A204.1 (cell line): Measurements from ENCODE around the gene GSTA1.
"Not testable (repeated sequence)": the region's sequence is repeated elsewhere in the genome, so short reads cannot be mapped to it uniquely, and the experiment has no call there.

Source experiments
- FAIRE-seq: peaks from 2 replicates; lab custom pipeline; 2012; peaks lifted over from hg19 to GRCh38; lab: Jason Lieb, UNC

The GSTA1 gene

DNA sequence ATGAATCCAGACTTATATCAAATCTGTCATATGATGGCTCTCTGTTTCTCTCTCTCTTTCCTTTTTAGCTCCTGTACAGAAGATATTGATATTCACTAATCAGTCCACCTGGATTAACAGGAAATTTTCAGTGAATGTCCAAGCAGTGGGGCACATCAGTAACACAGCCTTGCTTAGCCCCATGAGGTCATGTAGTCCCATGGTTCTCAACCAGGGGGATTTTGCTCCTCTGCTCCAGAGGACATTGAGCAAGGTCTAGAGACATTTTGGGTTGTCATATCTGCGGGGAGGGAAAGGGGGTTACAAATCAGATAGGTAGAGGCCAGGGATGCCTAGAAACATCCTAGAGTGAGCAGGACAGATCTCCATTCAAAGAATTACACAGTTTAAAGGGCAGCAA lies 810 bp downstream of the GSTA1 start:
- no peak for FAIRE-seq

DNA sequence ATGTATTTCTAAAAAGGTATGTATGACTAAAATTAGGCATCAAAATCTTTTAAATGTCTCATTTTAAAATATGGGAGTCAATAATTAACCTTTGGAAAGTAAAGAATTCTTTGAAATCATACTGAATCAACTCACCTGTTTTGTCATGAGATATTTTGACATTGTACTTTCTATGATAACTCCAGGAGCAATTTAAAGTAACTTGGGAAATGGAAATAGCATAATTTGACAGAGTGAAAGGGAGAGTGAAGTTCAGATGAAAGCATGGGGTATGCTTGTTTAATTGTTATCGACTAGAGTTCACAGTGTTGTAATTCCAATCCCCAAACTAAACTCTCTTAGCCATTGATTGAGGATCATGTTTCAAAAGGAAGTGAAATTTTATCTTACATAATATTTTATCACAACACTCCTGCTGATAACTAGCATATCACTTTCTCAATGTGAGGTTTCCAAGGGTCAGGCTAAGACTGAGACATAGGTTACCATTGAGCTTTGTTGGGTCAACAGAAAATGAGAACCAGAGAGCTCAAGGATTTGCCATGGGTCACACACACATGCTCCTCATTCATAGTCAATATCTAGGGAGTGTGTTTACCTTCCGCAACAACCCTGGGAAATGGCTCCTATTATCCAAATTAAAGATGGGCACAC lies 2.3 kb downstream of the GSTA1 start:
- FAIRE-seq, result no peak

DNA sequence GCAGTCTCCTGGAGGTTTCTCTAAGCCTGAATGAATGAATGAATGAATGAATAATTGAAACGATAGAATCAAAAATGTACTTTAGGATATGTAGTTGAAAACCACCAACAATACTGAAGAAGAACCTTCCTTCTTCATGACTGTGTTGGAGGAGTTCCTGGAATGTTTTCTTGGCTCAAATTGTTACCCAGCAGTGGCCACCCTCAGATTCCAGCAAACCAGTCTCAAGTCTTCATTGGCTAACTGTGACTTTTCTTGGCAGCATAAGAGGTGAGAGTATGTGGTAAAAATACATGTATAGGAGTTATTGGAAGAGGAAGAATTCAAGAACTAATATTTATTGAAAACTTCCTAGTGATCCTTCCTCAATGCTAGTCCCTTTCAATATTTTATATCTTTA lies 4.3 kb downstream of the GSTA1 start:
- FAIRE-seq, result not testable (repeated sequence)

DNA sequence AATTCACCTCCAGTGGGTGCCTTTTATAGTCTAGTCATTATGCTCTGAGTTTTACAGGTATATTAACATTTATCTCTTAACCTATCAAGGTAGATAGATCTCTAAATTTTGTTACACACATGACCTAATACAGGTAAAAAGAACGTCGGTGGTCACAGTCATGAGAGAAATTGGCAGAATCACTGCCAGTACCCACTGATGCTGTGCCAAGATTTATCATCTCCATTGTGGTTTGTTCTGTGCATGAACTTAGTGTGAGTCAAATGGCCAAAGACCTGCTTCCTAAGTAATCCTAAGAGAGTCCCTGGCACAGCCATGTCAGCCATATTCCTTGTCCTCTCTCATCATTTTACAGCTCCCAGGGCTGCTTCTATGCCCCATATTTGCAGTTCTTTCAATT lies 9.2 kb downstream of the GSTA1 start:
- FAIRE-seq, result not testable (repeated sequence)

DNA sequence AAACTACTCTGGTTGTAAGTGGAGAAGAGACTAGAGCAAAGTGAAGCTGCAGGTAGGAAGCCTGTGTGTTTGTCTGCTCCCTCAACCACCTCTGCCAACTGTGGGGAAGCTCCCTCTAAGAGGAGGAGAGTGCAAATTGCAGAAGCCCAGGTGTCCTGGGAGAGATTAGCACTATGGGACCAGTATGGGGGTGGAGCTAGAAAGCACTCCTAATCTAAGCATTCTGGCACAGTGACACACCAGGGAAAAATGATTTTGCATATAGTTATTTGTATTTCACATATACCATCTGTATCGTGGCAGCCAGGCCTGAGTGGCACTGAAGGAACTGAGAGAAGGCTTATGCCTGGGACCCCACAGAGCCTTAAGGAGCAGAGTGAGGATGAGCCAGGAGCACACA lies 12.8 kb downstream of the GSTA1 start:
- no peak for FAIRE-seq

DNA sequence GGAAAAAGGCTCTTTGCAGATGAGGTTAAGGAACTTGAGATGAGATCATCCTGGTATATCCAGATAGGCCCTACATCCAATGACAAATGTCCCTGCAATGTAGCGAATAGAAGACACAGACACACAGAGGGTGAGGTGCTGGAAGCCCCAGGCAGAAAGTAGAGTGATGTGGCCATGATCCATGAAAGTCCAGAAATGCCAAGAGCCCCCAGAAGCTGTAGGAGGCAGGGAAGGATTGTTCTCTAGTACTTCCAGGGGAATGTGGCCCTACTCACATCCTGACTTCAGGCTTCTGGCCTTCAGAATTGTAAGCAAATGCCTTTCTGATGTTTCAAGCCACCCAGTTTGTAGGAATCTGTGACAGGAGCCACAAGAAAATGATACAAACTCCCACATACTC lies 14.0 kb downstream of the GSTA1 start:
- FAIRE-seq, result not testable (repeated sequence)

DNA sequence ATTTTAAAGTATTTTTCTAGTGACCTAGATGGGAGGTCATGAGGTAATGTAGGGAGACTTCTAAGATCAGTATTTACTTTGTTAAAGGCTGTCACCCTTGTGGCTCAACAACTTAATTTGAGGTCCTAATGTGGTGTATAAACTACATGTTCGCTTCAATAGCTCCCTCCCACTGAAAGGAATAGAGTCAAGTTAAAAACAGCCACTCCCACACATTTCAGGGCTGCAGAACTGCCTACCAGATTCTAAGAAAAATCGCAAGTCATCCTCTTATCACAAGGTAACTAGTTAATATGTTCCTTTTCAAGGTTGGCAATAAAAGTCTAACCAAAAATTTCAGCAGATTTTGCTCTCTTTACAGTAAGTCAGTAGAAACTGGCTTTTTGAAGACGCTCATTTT lies 15.1 kb downstream of the GSTA1 start:
- FAIRE-seq, result no peak

DNA sequence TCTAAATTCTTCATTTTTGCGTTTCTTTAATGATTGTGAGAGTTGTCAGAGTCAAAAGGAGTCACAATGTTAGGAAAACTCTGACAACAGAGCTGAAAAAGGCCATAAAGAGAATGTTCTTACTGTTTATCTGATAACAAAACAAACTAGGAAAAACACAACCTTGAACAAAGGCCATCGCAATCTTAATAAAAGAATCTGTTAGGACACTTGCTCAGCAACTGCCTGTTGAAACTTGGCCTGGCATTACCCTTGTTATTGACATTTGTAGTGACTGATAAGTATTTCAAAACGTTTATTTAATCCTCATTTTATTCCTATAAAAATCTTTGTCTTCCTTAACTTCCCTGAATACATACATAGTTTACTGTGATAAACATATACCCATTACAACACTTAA lies 15.7 kb downstream of the GSTA1 start:
- no peak for FAIRE-seq

DNA sequence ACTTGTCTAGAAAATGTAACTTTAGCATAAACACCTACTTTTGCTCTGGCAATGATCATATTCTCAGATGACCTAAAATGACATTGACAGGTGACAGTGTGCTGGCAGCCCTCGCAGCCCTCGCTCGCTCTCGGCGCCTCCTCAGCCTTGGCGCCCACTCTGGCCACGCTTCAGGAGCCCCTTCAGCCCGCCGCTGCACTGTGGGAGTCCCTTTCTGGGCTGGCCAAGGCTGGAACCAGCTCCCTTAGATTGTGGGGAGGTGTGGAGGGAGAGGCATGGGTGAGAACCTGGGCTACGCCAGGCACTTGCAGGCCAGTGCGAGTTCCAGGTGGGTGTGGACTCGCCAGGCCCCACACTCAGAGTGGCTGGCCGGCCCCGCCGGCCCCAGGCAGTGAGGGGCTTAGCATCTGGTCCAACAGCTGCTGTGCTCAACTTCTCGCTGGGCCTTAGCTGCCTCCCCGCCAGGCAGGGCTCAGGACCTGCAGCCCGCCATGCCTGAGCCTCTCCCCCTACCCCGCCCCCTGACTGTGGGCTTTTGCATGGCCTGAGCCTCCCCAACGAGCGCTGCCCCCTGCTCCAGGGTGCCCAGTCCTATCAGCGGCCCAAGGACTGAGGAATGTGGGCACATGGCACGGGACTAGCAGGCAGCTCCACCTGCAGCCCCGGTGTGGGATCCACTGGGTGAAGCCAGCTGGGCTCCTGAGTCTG lies 17.2 kb downstream of the GSTA1 start:
- no peak for FAIRE-seq

DNA sequence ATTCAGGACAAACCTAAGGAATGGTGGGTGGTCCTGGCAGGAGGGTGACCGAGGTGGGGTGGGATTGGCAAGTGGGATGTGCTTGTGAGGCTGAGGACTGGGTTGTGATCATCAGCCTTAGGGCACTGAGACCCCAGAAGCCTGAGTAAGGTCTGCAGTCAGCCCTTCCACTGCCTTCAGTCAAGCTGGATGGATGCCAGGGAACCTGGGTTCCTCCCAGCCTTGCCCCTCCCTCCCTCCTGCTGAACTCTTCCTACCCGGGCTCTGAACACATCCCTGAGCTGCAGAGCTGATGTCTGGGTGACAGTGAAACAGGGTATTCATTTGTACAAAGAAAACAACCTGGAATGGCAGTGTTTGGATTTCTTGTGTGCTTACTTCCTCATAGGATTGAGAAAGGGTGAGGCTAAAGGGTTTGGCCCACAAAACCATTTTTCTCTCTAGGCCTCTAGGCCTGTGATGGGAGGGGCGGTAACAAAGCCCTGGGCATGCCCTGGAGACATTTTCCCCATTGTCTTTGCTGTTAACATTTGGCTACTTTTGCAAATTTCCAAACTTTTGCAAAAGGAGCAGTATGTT lies 20.8 kb downstream of the GSTA1 start:
- not testable (repeated sequence) for FAIRE-seq

DNA sequence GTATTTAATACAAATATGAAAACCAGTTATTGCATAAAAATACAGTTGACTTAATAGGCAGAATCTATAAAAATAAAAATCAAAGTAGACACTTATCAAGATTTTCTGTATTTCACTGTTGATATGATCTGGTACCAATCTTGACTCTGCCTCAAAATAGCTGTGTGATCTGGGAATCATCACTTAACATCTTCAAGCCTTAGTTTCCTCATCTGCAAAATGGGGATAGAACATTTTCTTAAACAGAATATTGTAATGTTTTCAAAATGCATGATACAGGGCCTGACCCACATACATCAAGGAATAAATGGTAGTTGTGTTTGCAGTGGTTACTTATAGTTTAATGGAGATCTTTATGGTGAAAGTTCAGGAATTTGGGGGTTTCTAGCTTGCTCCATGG lies 21.4 kb downstream of the GSTA1 start:
- not testable (repeated sequence) for FAIRE-seq

DNA sequence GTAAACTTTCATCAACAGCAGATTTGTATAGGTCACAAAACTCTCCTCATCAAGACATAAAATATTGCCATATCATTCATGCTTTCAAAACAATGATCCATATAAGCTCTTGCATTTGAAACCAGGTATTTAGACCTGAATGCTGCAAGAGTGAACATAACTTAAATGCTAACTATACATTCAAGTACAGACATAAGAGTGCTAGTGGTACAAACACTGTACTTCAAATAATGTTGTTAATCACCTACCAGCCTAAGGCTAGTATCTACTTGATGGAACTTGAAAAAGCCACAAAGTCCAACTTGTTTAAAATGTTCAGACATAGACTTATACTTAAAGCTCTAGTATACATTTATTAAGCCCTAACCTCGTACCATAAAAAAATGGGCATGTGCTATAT lies 24.4 kb downstream of the GSTA1 start:
- no peak for FAIRE-seq

DNA sequence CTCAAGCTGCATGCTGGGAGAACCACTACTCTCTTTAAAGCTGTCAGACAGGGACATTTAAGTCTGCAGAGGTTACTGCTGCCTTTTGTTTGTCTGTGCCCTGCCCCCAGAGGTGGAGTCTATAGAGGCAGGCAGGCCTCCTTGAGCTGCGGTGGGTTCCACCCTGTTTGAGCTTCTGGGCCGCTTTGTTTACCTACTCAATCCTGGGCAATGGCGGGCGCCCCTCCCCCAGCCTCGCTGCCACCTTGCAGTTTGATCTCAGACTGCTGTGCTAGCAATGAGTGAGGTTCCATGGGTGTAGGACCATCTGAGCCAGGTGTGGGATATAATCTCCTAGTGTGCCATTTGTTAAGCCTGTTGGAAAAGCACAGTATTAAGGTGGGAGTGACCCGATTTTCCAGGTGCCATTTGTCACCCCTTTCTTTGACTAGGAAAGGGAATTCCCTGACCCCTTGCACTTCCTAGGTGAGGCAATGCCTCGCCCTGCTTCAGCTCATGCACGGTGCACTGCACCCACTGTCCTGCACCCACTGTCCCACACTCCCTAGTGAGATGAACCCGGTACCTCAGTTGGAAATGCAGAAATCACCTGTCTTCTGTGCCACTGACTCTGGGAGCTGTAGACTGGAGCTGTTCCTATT lies 26.8 kb downstream of the GSTA1 start:
- not testable (repeated sequence) for FAIRE-seq

DNA sequence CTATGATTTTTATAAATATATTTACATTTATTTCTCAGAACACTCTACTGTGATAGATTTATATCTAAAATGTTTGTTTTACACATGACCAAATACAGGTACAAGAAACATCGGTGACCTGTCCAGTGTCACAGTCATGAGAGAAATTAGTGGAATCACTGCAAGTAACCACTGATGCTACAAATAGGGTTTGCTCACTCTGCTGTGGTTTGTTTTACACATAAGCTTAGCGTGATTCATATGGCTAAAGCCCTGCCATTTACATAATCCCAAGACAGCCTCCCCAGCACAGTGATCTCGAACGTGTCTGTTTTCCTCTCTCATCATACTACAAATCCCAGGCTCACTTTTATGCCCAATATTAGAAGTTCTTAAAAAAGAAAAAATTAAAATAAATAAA lies 34.2 kb downstream of the GSTA1 start:
- FAIRE-seq, result not testable (repeated sequence)

DNA sequence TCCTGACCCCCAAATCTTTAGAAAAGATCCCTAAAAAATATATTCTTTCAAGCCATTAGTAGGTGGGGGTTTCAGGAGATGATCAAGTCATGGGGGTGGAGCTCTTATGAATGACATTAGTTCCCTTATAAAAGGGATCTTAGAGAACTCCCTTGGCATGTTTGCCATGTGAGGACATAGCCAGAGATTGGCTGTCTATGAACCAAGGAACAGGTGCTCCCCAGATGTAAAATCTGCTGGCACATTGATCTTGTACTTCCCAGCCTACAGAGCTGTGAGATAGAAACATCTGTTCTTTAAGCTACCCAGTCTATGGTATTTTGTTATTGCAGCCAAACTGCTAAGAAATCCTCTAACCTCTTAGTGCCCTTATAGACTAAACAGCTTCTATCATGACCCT lies 36.0 kb downstream of the GSTA1 start:
- not testable (repeated sequence) for FAIRE-seq

DNA sequence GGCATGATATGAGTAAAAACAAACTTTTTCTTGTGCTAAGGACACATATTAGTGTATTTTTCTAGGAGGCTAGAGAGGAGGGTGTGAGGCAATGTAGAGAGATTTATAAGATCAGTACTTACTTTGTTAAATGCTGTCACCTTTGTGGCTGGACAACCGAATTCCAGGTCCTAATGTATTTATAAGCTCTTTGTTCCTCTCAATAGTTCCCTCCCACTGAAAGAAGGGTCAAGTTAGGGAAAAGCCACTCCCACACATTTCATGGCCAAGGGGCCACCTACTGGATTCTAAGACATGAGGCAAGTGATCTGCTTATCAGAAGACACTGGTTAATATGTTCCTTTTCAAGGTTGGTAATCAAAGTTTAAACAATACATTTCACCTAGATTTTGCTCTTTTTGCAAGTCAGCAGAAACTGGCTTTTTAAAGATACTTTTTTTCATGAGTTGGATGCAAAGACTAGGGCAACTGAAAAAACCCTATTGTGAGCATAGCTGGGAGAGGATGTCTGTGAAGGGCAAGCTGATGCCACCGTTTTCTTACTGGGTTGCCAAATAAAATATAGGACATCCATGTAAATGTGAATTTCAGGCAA lies 40.2 kb downstream of the GSTA1 start, which contains the start of gene GSTA2:
GSTA2 (minus strand) TSS at position 154 of the 595 bp plus-strand sequence. CDS start 5,528 bp downstream, outside the sequence.
- FAIRE-seq, result not testable (repeated sequence)

DNA sequence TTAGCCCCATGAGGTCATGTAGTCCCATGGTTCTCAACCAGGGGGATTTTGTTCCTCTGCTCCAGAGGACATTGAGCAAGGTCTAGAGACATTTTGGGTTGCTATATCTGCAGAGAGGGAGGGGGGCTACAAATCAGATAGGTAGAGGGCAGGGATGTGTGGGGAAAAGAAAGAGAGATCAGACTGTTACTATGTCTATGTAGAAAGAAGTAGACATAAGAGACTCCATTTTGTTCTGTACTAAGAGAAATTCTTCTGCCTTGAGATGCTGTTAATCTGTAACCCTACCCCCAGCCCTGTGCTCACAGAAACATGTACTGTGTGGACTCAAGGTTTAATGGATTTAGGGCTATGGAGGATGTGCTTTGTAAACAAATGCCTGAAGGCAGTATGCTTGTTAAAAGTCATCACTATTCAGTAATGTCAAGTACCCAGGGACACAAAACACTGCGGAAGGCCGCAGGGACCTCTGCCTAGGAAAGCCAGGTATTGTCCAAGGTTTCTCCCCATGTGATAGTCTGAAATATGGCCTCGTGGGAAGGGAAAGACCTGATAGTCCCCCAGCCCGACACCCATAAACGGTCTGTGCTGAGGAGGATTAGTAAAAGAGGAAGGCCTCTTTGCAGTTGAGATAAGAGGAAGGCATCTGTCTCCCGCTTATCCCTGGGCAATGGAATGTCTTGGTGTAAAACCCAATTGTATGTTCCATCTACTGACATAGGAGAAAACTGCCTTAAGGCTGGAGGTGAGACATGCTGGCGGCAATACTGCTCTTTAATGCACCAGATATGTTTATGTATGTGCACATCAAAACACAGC lies 41.7 kb downstream of the GSTA1 start:
- FAIRE-seq, result not testable (repeated sequence)

DNA sequence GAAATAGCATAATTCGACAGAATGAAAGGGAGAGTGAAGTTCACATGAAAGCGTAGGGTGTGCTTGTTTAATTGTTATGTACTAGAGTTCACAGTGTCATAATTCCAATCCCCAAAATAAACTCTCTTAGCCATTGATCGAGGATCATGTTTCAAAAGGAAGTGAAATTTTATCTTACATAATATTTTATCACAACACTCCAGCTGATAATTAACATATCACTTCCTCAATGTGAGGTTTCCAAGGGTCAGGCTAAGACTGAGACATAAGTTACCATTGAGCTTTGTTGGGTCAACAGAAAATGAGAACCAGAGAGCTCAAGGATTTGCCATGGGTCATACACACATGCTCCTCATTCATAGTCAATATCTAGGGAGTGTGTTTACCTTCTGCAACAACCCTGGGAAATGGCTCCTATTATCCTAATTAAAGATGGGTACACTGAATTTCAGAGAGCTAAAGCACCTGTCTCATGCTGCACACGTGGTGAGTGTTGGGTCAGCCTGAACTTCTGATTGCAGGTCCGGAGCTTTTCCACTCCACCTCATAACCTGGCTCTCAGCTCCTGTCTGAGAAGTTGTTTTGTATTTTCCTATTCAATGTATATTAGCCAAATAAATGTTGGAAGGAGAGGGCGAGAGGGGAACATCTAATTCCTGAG lies 43.4 kb downstream of the GSTA1 start:
- no peak for FAIRE-seq

DNA sequence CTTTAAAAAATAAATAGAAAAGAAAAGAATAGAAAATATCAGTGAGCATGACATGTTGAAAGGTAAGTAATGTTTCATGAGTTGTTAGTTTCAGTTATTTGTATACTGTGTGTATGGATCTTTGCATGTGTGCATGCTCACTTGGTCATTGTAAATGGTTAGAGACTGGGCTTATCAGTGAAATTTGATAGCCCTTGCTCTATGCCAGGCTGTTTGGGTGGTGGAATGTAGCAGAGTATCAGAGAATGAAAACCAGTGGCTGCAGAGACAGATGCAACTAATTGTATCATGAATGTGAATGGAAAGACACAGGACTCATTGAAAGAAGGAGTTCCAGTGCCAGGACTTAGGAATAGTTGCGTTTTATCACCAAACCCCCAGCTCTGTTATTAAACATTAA lies 44.5 kb downstream of the GSTA1 start:
- FAIRE-seq, result no peak

DNA sequence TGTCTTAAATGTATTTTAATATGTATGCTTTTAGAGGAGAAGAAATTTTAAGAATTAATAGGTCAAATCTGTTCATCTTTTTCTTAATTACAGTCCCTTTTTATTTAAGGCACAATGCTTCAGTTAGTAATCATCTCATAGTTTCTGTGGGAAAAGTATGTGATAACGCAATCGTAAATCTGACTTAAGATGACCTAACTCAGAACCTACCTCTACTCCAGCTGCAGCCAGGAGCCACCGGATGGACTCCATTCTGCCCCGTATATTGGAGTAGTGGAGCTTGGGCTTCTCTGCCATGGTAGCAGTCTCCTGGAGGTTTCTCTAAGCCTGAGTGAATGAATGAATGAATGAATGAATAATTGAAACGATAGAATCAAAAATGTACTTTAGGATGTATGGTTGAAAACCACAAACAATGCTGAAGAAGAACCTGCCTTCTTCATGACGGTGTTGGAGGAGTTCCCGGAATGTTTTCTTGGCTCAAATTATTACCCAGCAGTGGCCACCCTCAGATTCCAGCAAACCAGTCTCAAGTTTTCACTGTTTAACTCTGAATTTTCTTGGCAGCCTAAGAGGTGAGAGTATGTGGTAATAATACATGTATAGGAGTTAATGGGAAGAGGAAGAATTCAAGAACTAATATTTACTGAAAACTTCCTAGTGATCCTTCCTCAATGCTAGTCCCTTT lies 45.8 kb downstream of the GSTA1 start:
- FAIRE-seq, result not testable (repeated sequence)

DNA sequence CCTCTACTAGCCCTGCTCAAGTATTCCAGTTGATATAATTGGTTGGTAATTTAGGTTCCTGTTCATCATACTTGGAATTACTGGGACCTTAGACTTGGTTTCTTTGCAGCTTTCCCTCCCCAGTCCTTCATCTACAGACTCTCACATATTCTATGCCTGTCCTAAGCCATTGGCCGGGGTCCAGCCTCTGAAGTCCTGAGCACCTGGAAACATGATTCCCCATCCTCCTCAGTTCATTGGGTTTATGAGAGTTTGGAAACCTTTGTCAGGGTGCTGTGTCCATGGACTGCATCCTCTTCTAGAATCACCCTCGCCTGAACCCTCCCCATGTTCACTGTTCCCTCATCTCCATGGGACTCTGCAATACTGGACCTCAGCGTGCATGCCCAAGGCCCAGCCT lies 49.2 kb downstream of the GSTA1 start:
- FAIRE-seq, result no peak
